Endometrial microvascular endothelial cells (primary cell): ENCODE measurements around the gene FEN1. TPM values are rescaled to one million over a fixed set of nuclear protein-coding genes. Genes with fewer than 3 reads are reported as not detected.

ENCODE experiments used
- in situ Hi-C: cut with HindIII; loops from 2 replicates; pipeline ENCODE4 v1.10.0; 2017; ENCODE audit warnings: low sequenced_read_pairs, low pct_unique_long_range_greater_than_20kb; ENCODE audit errors: inconsistent ontology term
- total RNA-seq: library from RNA; depleted of rRNA; stranded (reverse); fragments of >200 nt; gene quantifications from one replicate; pipeline ENCODE4 v1.2.3, GENCODE V29; 2015; ENCODE audit errors: inconsistent ontology term

FEN1 gene
- total RNA-seq, 1 donor from 2014 or later, result 69.3 TPM

DNA sequence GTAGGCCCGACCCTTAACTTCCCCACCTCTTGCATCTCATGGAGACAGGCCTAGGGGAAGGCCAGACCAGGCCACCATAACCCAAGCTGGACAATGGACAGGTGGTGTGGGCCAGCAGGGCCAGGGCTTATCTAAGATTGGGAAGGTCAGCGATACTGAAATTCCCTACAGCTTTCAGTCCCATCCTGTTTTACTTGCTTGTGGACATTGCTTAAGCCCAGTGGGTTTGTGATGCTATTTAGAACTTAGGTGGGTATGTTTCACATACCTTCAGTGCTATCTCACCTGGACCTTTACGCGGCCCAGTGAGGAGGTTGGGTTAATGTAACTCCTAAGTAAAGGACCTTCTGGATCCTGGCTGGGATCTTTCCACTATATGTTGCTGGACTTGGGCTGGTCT is 37.1 kb downstream of the FEN1 start:
- in situ Hi-C loops, result no loop called here

DNA sequence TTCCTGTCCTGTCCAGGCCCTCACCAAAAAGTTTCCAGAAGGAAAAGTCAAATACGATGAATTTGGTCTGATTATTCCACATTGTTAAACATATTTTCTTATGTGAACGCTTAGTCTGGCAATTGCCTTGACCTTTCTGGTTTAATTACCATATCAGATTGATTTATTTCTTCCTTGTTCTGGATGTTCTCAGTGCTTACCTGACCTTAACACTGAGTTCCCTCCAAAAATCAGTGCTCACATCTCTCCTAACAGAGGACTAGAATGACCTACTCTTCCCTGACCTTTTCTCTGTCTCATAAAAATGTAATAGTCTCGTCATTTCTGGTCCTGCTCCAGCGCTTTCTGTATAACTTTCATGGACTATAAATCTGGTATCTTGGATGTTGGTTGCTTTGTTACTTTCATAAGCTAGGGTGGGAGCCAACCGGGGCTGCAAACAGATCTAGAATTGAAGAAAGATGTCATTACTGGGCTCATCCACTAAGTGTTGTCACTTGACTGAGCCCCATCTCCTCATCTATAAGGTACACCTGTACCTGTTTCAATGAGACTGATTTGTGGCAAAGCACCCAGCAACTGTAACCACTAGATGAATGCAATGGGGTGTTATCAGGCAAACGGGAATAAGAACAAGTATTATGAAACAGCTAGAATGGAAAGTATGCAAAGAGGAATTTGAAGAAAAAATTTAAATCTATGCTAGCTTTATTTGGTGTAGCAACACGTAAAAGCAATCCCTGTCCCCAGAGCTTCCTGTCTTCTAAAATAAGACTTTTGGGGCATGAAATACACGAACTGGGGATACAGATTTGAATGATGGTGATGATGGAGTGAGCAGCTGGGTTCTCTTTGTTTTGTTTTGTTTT is 37.8 kb downstream of the FEN1 start:
- in situ Hi-C loops, result no loop called here

DNA sequence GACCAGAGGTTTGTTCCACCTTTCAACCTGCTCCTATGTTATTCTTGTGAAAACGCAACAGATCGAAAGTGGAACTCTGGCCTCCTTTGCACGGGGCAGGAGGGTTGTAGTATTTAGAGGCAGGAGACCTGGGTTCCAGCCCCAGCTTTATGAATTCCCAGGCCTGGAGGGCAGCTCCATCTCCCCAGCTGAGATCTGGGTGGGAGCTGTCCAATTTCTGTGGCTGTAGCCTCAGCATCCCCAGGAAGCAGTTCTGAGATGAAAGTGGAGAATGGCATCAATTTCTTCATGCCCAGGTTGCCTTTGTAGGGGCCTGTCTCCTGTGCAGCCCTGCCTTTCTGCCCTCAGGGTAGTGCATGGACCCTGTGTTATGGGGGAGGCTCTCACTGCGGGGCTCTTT is 39.5 kb downstream of the FEN1 start:
- in situ Hi-C loops, result no loop called here

DNA sequence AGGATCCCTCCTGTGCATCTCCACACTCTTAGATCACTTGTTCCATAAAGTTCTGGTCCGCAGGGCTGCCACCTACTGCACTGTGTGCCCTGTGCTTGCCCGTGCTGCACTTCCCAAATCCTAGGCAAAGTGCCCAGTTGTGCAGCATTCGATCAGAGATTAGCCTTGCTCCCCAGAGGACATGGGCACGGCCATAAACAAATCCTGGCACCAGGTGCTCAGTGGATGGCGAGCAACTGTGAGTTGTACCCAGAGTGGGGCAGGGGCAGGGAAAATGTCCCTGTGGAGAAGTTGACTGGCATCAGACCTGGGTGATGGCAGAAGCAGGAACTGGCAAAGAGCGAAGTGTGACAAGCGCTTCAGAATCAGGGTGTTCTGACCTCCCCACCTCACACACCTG is 40.0 kb downstream of the FEN1 start:
- in situ Hi-C loops, result no loop called here

GRCh38 chr11:61833471-61833870 is 40.8 kb downstream of the FEN1 start:
- in situ Hi-C loops, result no loop called here

- in situ Hi-C loops, result no loop called here
Measured at GRCh38 chr11:61833926-61834277, 41.2 kb downstream of the FEN1 start.

- in situ Hi-C loops, result no loop called here
Measured at GRCh38 chr11:61834278-61835048, 41.8 kb downstream of the FEN1 start.

- in situ Hi-C loops, result no loop called here
Measured at GRCh38 chr11:61836193-61836592, 43.5 kb downstream of the FEN1 start.

DNA sequence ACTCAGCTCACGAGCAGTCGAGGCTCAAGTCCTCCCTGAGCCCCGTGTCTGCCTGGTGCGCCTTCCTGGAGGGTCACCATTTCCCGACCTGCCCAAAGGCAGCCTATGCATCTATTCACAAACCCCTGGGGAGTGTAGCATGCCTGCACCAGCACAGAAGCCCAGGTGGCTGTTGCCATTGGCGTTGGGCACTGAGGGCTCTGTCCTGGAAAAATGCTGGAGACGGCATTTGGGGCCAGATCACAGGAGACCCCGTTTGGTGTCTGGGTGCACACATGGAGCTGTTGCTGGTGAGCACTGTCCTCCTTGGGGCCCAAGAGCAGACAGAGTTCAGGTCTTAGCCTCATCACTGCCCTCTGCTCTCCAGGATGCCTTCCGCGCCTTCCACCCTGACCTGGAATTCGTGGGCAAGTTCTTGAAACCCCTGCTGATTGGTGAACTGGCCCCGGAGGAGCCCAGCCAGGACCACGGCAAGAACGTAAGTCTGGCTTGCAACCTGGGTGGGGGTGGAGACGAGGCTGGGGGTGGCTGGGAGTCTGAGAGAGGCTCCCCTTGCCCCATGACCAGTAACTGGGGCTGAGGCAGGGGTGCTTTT is 44.8 kb downstream of the FEN1 start:
- in situ Hi-C loops, result no loop called here

DNA sequence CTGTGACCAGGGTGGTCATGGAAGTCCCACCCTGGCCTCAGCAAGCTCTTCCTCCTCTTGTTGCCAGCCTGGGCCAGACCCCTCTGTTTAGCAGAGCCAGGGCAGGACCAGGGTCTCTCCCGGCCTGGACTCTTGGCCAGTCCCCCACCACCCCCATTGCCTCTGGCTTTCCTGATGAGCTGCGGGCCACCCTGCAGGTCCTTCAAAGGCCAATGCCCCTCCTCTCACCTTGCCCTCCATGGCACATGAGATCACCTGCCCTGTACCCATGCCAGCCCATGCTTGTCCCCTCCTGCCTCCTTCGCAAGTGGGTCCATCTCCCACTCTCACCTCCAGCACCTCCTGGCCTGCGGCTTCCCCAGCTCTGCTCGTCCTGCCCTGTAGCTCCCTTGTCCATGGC is 45.8 kb downstream of the FEN1 start:
- in situ Hi-C loops, result no loop called here

- in situ Hi-C loops, result no loop called here
Measured at GRCh38 chr11:61838921-61839320, 46.2 kb downstream of the FEN1 start.

- in situ Hi-C loops, result no loop called here
Measured at GRCh38 chr11:61839742-61840141, 47.0 kb downstream of the FEN1 start.

GRCh38 chr11:61840371-61840770 is 47.7 kb downstream of the FEN1 start:
- in situ Hi-C loops, result no loop called here

- in situ Hi-C loops, result no loop called here
Measured at GRCh38 chr11:61841636-61842527, 49.2 kb downstream of the FEN1 start.

GRCh38 chr11:61842528-61842820 is 49.8 kb downstream of the FEN1 start:
- in situ Hi-C loops, result no loop called here

- in situ Hi-C loops, result no loop called here
Measured at GRCh38 chr11:61844909-61845565, 52.3 kb downstream of the FEN1 start.

GRCh38 chr11:61846362-61847020 is 53.8 kb downstream of the FEN1 start:
- in situ Hi-C loops, result no loop called here
